HepG2 (cell line): ENCODE data around the gene SP6. TPM values are rescaled to one million over a fixed set of nuclear protein-coding genes. Genes with fewer than 3 reads are reported as not detected.

Source experiments
- ATF6 ChIP-seq: sonication (generic); formaldehyde crosslinking; conservative IDR thresholded peaks from 2 replicates; pipeline ENCODE4 v1.4.0; 2020; ENCODE audit warnings: missing genetic modification reagents
- DMAP1 ChIP-seq: IDR thresholded peaks from 2 replicates; pipeline ENCODE4 v1.6.1; 2016
- E2F1 ChIP-seq: sonication (generic); formaldehyde crosslinking; IDR thresholded peaks from 2 replicates; pipeline ENCODE4 v1.5.0; 2020; ENCODE audit warnings: missing genetic modification reagents
- MNT ChIP-seq: fragments of 450-650 bp; IDR thresholded peaks from 2 replicates; pipeline ENCODE4 v1.6.1; 2016
- MXI1 ChIP-seq: IDR thresholded peaks from 3 replicates; pipeline ENCODE4 v1.6.1; 2012; ENCODE audit warnings: low read depth, low read length, inconsistent platforms, borderline replicate concordance
- RARG ChIP-seq: sonication (generic); formaldehyde crosslinking; IDR thresholded peaks from 2 replicates; pipeline ENCODE4 v1.4.0; 2020; ENCODE audit warnings: low read depth, mild to moderate bottlenecking, missing genetic modification reagents
- REPIN1 ChIP-seq: sonication (generic); formaldehyde crosslinking; IDR thresholded peaks from 2 replicates; pipeline ENCODE4 v1.8.0; 2022; ENCODE audit warnings: missing genetic modification reagents, low read depth, mild to moderate bottlenecking, borderline replicate concordance
- SETDB1 ChIP-seq: sonication (generic); formaldehyde crosslinking; IDR thresholded peaks from 2 replicates; pipeline ENCODE4 v1.5.1; 2020; ENCODE audit warnings: missing genetic modification reagents, mild to moderate bottlenecking, borderline replicate concordance
- SOX13 ChIP-seq, 3 experiments: fragments of 450-650 bp in 1 of 3; sonication (generic) in 1 of 3; formaldehyde crosslinking in 1 of 3; IDR thresholded peaks in 2 of 3; conservative IDR thresholded peaks in 1 of 3; 2 replicates each; pipeline versions ENCODE4 v1.5.0 to v1.6.1; 2016 to 2020; ENCODE audit warnings: antibody characterized with exemption in 1 of 3, mild to moderate bottlenecking in 1 of 3, missing compliant biosample characterization in 1 of 3, missing genetic modification reagents in 1 of 3, moderate library complexity in 1 of 3
- TBL1XR1 ChIP-seq: fragments of 150-350 bp; IDR thresholded peaks from 2 replicates; pipeline ENCODE4 v1.6.1; 2014; ENCODE audit warnings: borderline replicate concordance, low read length; ENCODE audit not compliant: partially characterized antibody
- TEAD3 ChIP-seq: optimal IDR thresholded peaks from 2 replicates; pipeline ENCODE3; 2016; ENCODE audit warnings: borderline replicate concordance
- THRA ChIP-seq: sonication (generic); formaldehyde crosslinking; IDR thresholded peaks from 2 replicates; pipeline ENCODE4 v1.4.0; 2020; ENCODE audit warnings: missing genetic modification reagents, borderline replicate concordance
- ZBTB38 ChIP-seq: sonication (generic); formaldehyde crosslinking; IDR thresholded peaks from 2 replicates; pipeline ENCODE4 v1.5.1; 2020; ENCODE audit warnings: mild to moderate bottlenecking, missing genetic modification reagents
- ZBTB7A ChIP-seq: sonication (generic); formaldehyde crosslinking; IDR thresholded peaks from 2 replicates; pipeline ENCODE4 v1.8.0; 2022; ENCODE audit warnings: mild to moderate bottlenecking, missing genetic modification reagents
- ZMYM2 ChIP-seq: sonication (generic); formaldehyde crosslinking; IDR thresholded peaks from 2 replicates; pipeline ENCODE4 v1.8.0; 2022; ENCODE audit warnings: mild to moderate bottlenecking, missing genetic modification reagents
- ZNF143 ChIP-seq: sonication (generic); formaldehyde crosslinking; IDR thresholded peaks from 2 replicates; pipeline ENCODE4 v1.4.0; 2020; ENCODE audit warnings: missing genetic modification reagents
- ZNF234 ChIP-seq: sonication (generic); formaldehyde crosslinking; conservative IDR thresholded peaks from 2 replicates; pipeline ENCODE4 v1.5.1; 2020; ENCODE audit warnings: mild to moderate bottlenecking, missing genetic modification reagents
- ZNF446 ChIP-seq: sonication (generic); formaldehyde crosslinking; IDR thresholded peaks from 2 replicates; pipeline ENCODE4 v1.5.0; 2020; ENCODE audit warnings: mild to moderate bottlenecking, missing genetic modification reagents
- ZNF468 ChIP-seq: sonication (generic); formaldehyde crosslinking; IDR thresholded peaks from 2 replicates; pipeline ENCODE4 v1.8.0; 2022; ENCODE audit warnings: mild to moderate bottlenecking, moderate library complexity, missing genetic modification reagents
- ZNF704 ChIP-seq: sonication (generic); formaldehyde crosslinking; IDR thresholded peaks from 2 replicates; pipeline ENCODE4 v1.8.1; 2023; ENCODE audit warnings: mild to moderate bottlenecking, inconsistent platforms, moderate library complexity, missing genetic modification reagents, borderline replicate concordance
- ZNF777 ChIP-seq: sonication (generic); formaldehyde crosslinking; IDR thresholded peaks from 2 replicates; pipeline ENCODE4 v1.4.0; 2020; ENCODE audit warnings: missing genetic modification reagents
- polyA plus RNA-seq, 8 experiments: library from polyadenylated mRNA; depleted of rRNA in 3 of 8; stranded (reverse) in 7 of 8; unstranded in 1 of 8; fragments of >200 nt; fragmentation: Illumina TruSeq in 4 of 8; extraction: Trizol in 4 of 8; gene quantifications; 2 replicates each; pipeline versions ENCODE4 v1.2.1 to v1.2.3, GENCODE V29; 2011 to 2016; ENCODE audit warnings: low read depth in 4 of 8, missing spikeins in 1 of 8, mixed read lengths in 1 of 8; ENCODE audit not compliant: insufficient read depth in 1 of 8
- total RNA-seq, 5 experiments: library from RNA; depleted of rRNA; stranded (reverse); fragments of >200 nt; fragmentation: Illumina TruSeq; extraction: Trizol; gene quantifications; 2 replicates each; pipeline ENCODE4 v1.2.3, GENCODE V29; 2016; ENCODE audit warnings: low read depth in 1 of 5

The SP6 gene
- total and polyA plus RNA-seq, 2 of the 13 experiments (the other 11 are each of a cell fraction or from before 2014, with no cell fraction given): 0.07 TPM

- TF ChIP-seq DMAP1 (CRISPR knock-in tag) (peak; percentile 90), TEAD3 (peak; percentile 84), ATF6 (0 out of 2 replicates have a peak, but pooled peaks have one; percentile 18), MXI1 (peak; percentile 98), SOX13 (IDR thresholded peaks at IDR 0.05) (peak; percentile 60), SOX13 (CRISPR knock-in tag; conservative IDR thresholded peaks at IDR 0.05 in 1 of 2, IDR thresholded peaks at IDR 0.05 in 1 of 2) (peak in 1 of 2 experiments; percentile 57; a peak in 1 of 4 replicates), ZMYM2 (no peak), ZNF468 (CRISPR knock-in tag) (no peak), ZNF777 (peak; percentile 63), ZNF446 (CRISPR knock-in tag) (no peak), ZNF234 (CRISPR knock-in tag) (no peak), MNT (peak; percentile 41; the same call in 1 of the 2 replicates), ZBTB38 (peak; percentile 87), E2F1 (CRISPR knock-in tag) (no peak; the same call in 1 of the 2 replicates), ZNF143 (CRISPR knock-in tag) (peak; percentile 96), TBL1XR1 (no peak), THRA (CRISPR knock-in tag) (0 out of 2 replicates have a peak, but pooled peaks have one; percentile 14), SETDB1 (CRISPR knock-in tag) (no peak), ZNF704 (CRISPR knock-in tag) (peak; percentile 65; the same call in 1 of the 2 replicates), RARG (CRISPR knock-in tag) (no peak), REPIN1 (peak; percentile 94), ZBTB7A (CRISPR knock-in tag) (peak; percentile 84; the same call in 1 of the 2 replicates)
Measured at GRCh38 chr17:47831003-47831933, 19.7 kb downstream of the SP6 start, which contains the start of the genes LRRC46 and MRPL10 (continued).
